ENCODE results near the gene TPSAB1. TPM values are rescaled to one million over a fixed set of nuclear protein-coding genes. Genes with fewer than 3 reads are reported as not detected.

The TPSAB1 gene
- polyA plus RNA-seq, 1 experiment: not detected

GRCh38 chr16:1260101-1260680 lies 19.7 kb downstream of the TPSAB1 start:
- CTCF ChIA-PET: no interaction called here
- no peak for TF ChIP-seq CTCF (IDR thresholded peaks at IDR 0.05; ENCODE audit: insufficient read depth, low read depth, low read length)
- POLR2A ChIA-PET: no interaction called here
- H3K4me3 ChIP-seq (ENCODE audit: low read depth, low read length): no peak overlapping the region
- H3K27me3 ChIP-seq (ENCODE audit: control insufficient read depth, insufficient read depth, low read length): peaks cover 22% of the 10 kb centered on the region
- DNase-seq (ENCODE audit: low read depth): no peak
- H3K36me3 ChIP-seq (ENCODE audit: control insufficient read depth, insufficient read depth, low read length): no peaks in the 10 kb centered on the region

GRCh38 chr16:1261131-1261892 lies 20.8 kb downstream of the TPSAB1 start:
- H3K27me3 ChIP-seq (ENCODE audit: control insufficient read depth, insufficient read depth, low read length): peaks cover 22% of the 10 kb centered on the region
- H3K36me3 ChIP-seq (ENCODE audit: control insufficient read depth, insufficient read depth, low read length): no peaks in the 10 kb centered on the region
- no peak overlapping the region for H3K4me3 ChIP-seq (ENCODE audit: low read depth, low read length)
- ChIA-PET POLR2A (no interaction called here), CTCF (no interaction called here)
- no peak for TF ChIP-seq CTCF (IDR thresholded peaks at IDR 0.05; ENCODE audit: insufficient read depth, low read depth, low read length)
- DNase-seq (ENCODE audit: low read depth): no peak

GRCh38 chr16:1262210-1262845 lies 21.8 kb downstream of the TPSAB1 start:
- CTCF ChIA-PET: interaction anchor here (1.3 kb wide), 1 partner anchor 16 kb away, joined by 3 read pairs; no protein-coding TSS in a partner anchor
- Histone ChIP-seq H3K27me3 (ENCODE audit: control insufficient read depth, insufficient read depth, low read length) (peaks cover 22% of the 10 kb centered on the region), H3K4me3 (ENCODE audit: low read depth, low read length) (no peak overlapping the region), H3K36me3 (ENCODE audit: control insufficient read depth, insufficient read depth, low read length) (no peaks in the 10 kb centered on the region)
- DNase-seq (ENCODE audit: low read depth): no peak
- TF ChIP-seq CTCF (IDR thresholded peaks at IDR 0.05; ENCODE audit: insufficient read depth, low read depth, low read length): no peak
- POLR2A ChIA-PET: no interaction called here

- CTCF ChIA-PET: interaction anchor here (1.3 kb wide), 1 partner anchor 15 kb away, joined by 3 read pairs; no protein-coding TSS in a partner anchor
- no peak for DNase-seq (ENCODE audit: low read depth)
- TF ChIP-seq CTCF (IDR thresholded peaks at IDR 0.05; ENCODE audit: insufficient read depth, low read depth, low read length): no peak
- H3K4me3 ChIP-seq (ENCODE audit: low read depth, low read length): no peak overlapping the region
- peaks cover 22% of the 10 kb centered on the region for H3K27me3 ChIP-seq (ENCODE audit: control insufficient read depth, insufficient read depth, low read length)
- POLR2A ChIA-PET: no interaction called here
- no peaks in the 10 kb centered on the region for H3K36me3 ChIP-seq (ENCODE audit: control insufficient read depth, insufficient read depth, low read length)
Measured at GRCh38 chr16:1262846-1263221, 22.3 kb downstream of the TPSAB1 start.

- no peak overlapping the region for H3K4me3 ChIP-seq (ENCODE audit: low read depth, low read length)
- ChIA-PET POLR2A (no interaction called here), CTCF (interaction anchor here (1.3 kb wide), 1 partner anchor 15 kb away, joined by 3 read pairs; no protein-coding TSS in a partner anchor)
- no peaks in the 10 kb centered on the region for H3K36me3 ChIP-seq (ENCODE audit: control insufficient read depth, insufficient read depth, low read length)
- TF ChIP-seq CTCF (IDR thresholded peaks at IDR 0.05; ENCODE audit: insufficient read depth, low read depth, low read length): no peak
- peaks cover 22% of the 10 kb centered on the region for H3K27me3 ChIP-seq (ENCODE audit: control insufficient read depth, insufficient read depth, low read length)
- no peak for DNase-seq (ENCODE audit: low read depth)
Measured at GRCh38 chr16:1263591-1264344, 23.3 kb downstream of the TPSAB1 start.
